ACC112 (cell line): ENCODE results near the gene CAMK1.
A peak's percentile ranks its signal among the peaks of the same experiment; 100 is the strongest.

Experiments
- H2AFZ ChIP-seq: fragments of 200-600 bp; sonication (generic); one replicate; pipeline ENCODE4 v1.6.0; 2017; ENCODE audit warnings: antibody characterized with exemption, low read length; ENCODE audit not compliant: unreplicated experiment
- H3K27ac ChIP-seq: fragments of 200-600 bp; sonication (generic); 2 replicates; pipeline ENCODE4 v1.5.1; 2014; ENCODE audit warnings: low read depth, mild to moderate bottlenecking, antibody characterized with exemption, low read length, moderate library complexity
- H3K27me3 ChIP-seq: fragments of 200-600 bp; sonication (generic); 2 replicates; pipeline ENCODE4 v1.6.1; 2014; ENCODE audit warnings: mild to moderate bottlenecking, antibody characterized with exemption, low read length, moderate library complexity, mixed read lengths; ENCODE audit not compliant: insufficient read depth
- H3K36me3 ChIP-seq: fragments of 200-600 bp; sonication (generic); 2 replicates; pipeline ENCODE4 v1.6.1; 2016; ENCODE audit warnings: mild to moderate bottlenecking, antibody characterized with exemption, low read length, moderate library complexity, mixed read lengths; ENCODE audit not compliant: insufficient read depth
- H3K4me1 ChIP-seq: fragments of 200-600 bp; sonication (generic); one replicate; pipeline ENCODE4 v1.6.1; 2016; ENCODE audit warnings: low read length, mixed read lengths; ENCODE audit not compliant: insufficient read depth, unreplicated experiment, control insufficient read depth
- H3K4me3 ChIP-seq: fragments of 200-600 bp; sonication (generic); 2 replicates; pipeline ENCODE4 v1.5.1; 2014; ENCODE audit warnings: mild to moderate bottlenecking, low read depth, low read length
- H3K79me2 ChIP-seq: fragments of 200-600 bp; sonication (generic); one replicate; pipeline ENCODE4 v1.6.0; 2016; ENCODE audit warnings: low read length; ENCODE audit not compliant: control insufficient read depth, unreplicated experiment, insufficient read depth

CAMK1 gene

DNA sequence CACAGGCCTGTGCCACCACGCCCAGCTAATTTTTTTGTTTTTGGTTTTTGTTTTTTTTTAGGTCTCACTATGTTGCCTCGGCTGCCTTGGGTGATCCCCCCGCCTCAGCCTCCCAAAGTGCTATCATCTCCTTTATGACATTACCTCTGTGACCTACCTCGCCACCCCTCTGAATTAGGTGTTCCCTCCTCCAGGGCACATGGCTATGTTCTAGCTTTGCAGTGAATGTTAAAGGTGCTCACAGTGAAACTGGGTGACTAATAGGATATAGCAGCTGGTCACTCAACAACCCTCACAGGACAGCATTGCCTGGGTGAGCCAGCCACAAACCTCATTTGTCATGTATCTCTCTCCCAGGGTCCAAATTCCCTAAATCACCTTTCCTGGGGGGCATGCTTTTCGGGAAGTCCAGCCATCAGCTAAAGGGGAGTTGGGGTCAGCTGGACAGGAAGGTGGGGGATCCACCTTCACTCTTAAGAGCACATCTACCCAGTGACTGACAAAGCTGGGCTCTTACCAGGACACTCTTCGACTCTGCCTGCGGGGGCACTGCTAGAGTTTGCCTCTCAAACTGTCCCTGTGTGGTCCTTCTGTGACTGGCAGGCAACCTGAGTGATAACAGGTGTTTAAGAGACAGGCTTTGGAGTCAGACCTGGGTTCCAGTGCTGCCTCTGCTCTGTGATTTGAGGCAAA, 38.7 kb upstream of the CAMK1 start:
- Histone ChIP-seq H3K27ac (peak overlapping the region; percentile 79), H3K27me3 (no peaks in the 10 kb centered on the region), H3K4me1 (peaks cover 25% of the 10 kb centered on the region), H2AFZ (no peak overlapping the region), H3K79me2 (peaks cover 4% of the 10 kb centered on the region), H3K4me3 (no peak overlapping the region), H3K36me3 (peaks cover 24% of the 10 kb centered on the region)

DNA sequence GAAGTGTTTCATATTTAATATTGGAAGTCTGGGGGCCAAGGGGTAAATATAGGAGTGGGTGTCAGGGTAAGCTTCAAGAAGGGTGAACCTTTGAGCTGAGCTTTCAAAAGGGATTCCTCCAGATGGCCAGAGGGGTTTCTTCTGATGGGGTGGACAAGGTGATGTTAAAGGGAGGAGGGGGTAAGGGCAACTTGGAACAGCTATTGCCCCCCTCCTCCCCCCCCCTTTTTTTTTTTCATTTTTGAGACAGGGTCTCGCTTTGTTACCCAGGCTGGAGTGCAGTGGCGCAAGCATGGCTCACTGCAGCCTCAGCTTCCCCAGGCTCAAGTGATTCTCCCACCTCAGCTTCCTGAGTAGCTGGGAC, 38.2 kb upstream of the CAMK1 start:
- Histone ChIP-seq H3K36me3 (peaks cover 29% of the 10 kb centered on the region), H3K27me3 (no peaks in the 10 kb centered on the region), H2AFZ (no peak overlapping the region), H3K79me2 (peaks cover 5% of the 10 kb centered on the region), H3K27ac (no peak overlapping the region), H3K4me3 (no peak overlapping the region), H3K4me1 (peaks cover 25% of the 10 kb centered on the region)

GRCh38 chr3:9806688-9807589, 37.2 kb upstream of the CAMK1 start:
- no peak overlapping the region for H3K4me3 ChIP-seq
- peaks cover 25% of the 10 kb centered on the region for H3K4me1 ChIP-seq
- H3K27ac ChIP-seq = no peak overlapping the region
- peaks cover 5% of the 10 kb centered on the region for H3K79me2 ChIP-seq
- peaks cover 29% of the 10 kb centered on the region for H3K36me3 ChIP-seq
- no peak overlapping the region for H2AFZ ChIP-seq
- no peaks in the 10 kb centered on the region for H3K27me3 ChIP-seq

- no peaks in the 10 kb centered on the region for H3K27me3 ChIP-seq
- H3K4me1 ChIP-seq = peaks cover 22% of the 10 kb centered on the region
- H3K4me3 ChIP-seq = no peak overlapping the region
- H2AFZ ChIP-seq = no peak overlapping the region
- H3K79me2 ChIP-seq = peaks cover 5% of the 10 kb centered on the region
- peaks cover 35% of the 10 kb centered on the region for H3K36me3 ChIP-seq
- no peak overlapping the region for H3K27ac ChIP-seq
These were observed 36.4 kb upstream of the CAMK1 start for GRCh38 chr3:9806137-9806536.

- Histone ChIP-seq H2AFZ (no peak overlapping the region), H3K79me2 (peaks cover 5% of the 10 kb centered on the region), H3K36me3 (peaks cover 39% of the 10 kb centered on the region), H3K4me3 (no peak overlapping the region), H3K27ac (no peak overlapping the region), H3K27me3 (no peaks in the 10 kb centered on the region), H3K4me1 (peaks cover 16% of the 10 kb centered on the region)
These were observed 35.2 kb upstream of the CAMK1 start for GRCh38 chr3:9804996-9805395.

- no peak overlapping the region for H2AFZ ChIP-seq
- no peaks in the 10 kb centered on the region for H3K27me3 ChIP-seq
- H3K27ac ChIP-seq = no peak overlapping the region
- peaks cover 5% of the 10 kb centered on the region for H3K4me1 ChIP-seq
- H3K79me2 ChIP-seq = peaks cover 5% of the 10 kb centered on the region
- no peak overlapping the region for H3K4me3 ChIP-seq
- peaks cover 44% of the 10 kb centered on the region for H3K36me3 ChIP-seq
These were observed 33.7 kb upstream of the CAMK1 start for GRCh38 chr3:9803494-9803893.

- Histone ChIP-seq H3K36me3 (peaks cover 50% of the 10 kb centered on the region), H3K27me3 (no peaks in the 10 kb centered on the region), H3K79me2 (peaks cover 24% of the 10 kb centered on the region), H3K4me1 (no peaks in the 10 kb centered on the region), H3K4me3 (no peak overlapping the region), H3K27ac (no peak overlapping the region), H2AFZ (no peak overlapping the region)
These were observed 30.8 kb upstream of the CAMK1 start for GRCh38 chr3:9800529-9800928.

DNA sequence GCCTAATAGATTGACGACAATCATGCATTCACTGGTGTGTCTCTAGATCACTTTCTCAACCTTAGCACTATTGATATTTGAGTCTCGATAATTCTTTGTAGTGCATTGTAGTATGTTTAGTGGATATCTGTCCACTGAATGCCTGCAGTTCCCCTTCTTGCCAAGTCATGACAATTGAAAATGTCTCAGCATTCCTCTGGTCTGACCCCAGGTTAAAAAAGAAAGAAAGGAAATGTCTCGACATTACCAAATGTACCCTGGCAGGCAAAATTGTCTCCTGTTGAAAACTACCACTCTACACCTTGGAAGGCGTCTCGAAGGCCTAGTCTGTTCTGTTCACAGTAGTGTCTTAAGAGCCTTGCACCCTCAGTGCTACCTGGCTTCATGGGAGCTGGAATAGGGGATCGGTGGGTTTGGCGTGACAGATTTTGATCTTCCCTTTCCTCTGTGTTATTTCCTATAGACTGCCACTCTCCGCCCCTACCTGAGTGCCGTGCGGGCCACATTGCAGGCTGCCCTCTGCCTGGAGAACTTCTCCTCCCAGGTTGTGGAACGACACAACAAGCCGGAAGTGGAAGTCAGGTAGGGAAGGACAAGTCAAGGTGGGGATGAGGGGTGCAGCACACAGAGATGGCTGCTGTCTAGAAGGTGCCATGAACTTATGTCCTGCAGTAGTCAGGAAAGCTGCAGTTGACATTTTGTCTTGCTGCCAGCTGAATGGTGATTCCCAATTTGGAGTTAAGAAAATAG, 27.6 kb upstream of the CAMK1 start:
- Histone ChIP-seq H3K27ac (no peak overlapping the region), H3K4me3 (no peak overlapping the region), H3K79me2 (peaks cover 45% of the 10 kb centered on the region), H2AFZ (no peak overlapping the region), H3K4me1 (peaks cover 9% of the 10 kb centered on the region), H3K36me3 (peaks cover 27% of the 10 kb centered on the region), H3K27me3 (no peaks in the 10 kb centered on the region)

DNA sequence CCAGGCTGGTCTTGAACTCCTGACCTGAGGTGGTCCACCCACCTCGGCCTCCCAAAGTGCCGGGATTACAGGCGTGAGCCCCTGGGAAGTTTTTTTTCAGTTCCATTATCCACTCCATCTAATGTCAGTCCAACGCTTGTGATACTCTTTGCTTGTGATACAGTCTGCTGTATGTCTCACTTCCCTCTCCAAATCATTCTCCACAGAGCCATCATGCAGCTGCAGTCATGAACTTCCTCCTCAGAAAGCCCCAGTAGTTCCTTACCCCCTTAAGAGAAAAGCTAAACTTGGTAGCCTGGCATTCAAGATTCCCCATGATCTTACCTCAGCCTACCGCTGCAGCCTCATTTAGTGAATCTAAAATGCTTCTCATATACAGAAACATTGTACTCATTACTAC, 25.5 kb upstream of the CAMK1 start:
- H3K79me2 ChIP-seq = peaks cover 52% of the 10 kb centered on the region
- no peaks in the 10 kb centered on the region for H3K27me3 ChIP-seq
- no peak overlapping the region for H2AFZ ChIP-seq
- peaks cover 19% of the 10 kb centered on the region for H3K36me3 ChIP-seq
- H3K4me3 ChIP-seq = no peak overlapping the region
- H3K27ac ChIP-seq = no peak overlapping the region
- peaks cover 17% of the 10 kb centered on the region for H3K4me1 ChIP-seq

- H3K27ac ChIP-seq = no peak overlapping the region
- no peaks in the 10 kb centered on the region for H3K27me3 ChIP-seq
- H3K36me3 ChIP-seq = peaks cover 11% of the 10 kb centered on the region
- H2AFZ ChIP-seq = no peak overlapping the region
- peaks cover 17% of the 10 kb centered on the region for H3K4me1 ChIP-seq
- no peak overlapping the region; the same call in 1 of the 2 replicates for H3K4me3 ChIP-seq
- peaks cover 52% of the 10 kb centered on the region for H3K79me2 ChIP-seq
These were observed 24.7 kb upstream of the CAMK1 start for GRCh38 chr3:9794400-9794799.
